Heart left ventricle (tissue), 16 donors: Measurements from ENCODE around the gene KLHDC8A. TPM values are rescaled to one million over a fixed set of nuclear protein-coding genes. Genes with fewer than 3 reads are reported as not detected.

Source experiments
- ATAC-seq, 4 donors: fragments of 200-7000 bp; cut with Tn5 transposase; one replicate each; pipeline ENCODE4 v1.9.1; 2020 to 2022; ENCODE audit warnings: moderate library complexity in 4 of 4, mild to moderate bottlenecking in 3 of 4, moderate number of reproducible peaks in 1 of 4
- DNase-seq, 5 donors: peaks; one replicate each; pipeline ENCODE4 v3.0.0-alpha.2; 2020
- H3K27ac ChIP-seq, 12 donors: fragments of 200-600 bp; sonication (generic) in 4 of 12; one replicate each; pipeline versions ENCODE4 v1.5.0 to v1.8.0; 2016 to 2022; ENCODE audit warnings: mild to moderate bottlenecking in 2 of 12
- H3K27me3 ChIP-seq, 9 donors: fragments of 200-600 bp; sonication (generic) in 2 of 9; one replicate each; pipeline versions ENCODE4 v1.5.1 to v1.8.0; 2016 to 2022; ENCODE audit warnings: mild to moderate bottlenecking in 3 of 9
- H3K36me3 ChIP-seq, 9 donors: fragments of 200-600 bp; sonication (generic) in 2 of 9; one replicate each; pipeline versions ENCODE4 v1.5.0 to v1.8.0; 2018 to 2022; ENCODE audit warnings: mild to moderate bottlenecking in 2 of 9
- H3K4me1 ChIP-seq, 12 donors: fragments of 200-600 bp; sonication (generic) in 4 of 12; one replicate each; pipeline versions ENCODE4 v1.5.0 to v1.8.0; 2016 to 2022; ENCODE audit warnings: mild to moderate bottlenecking in 3 of 12
- H3K4me3 ChIP-seq, 12 donors: fragments of 200-600 bp; sonication (generic) in 4 of 12; one replicate each; pipeline versions ENCODE4 v1.5.0 to v1.8.0; 2017 to 2022; ENCODE audit warnings: mild to moderate bottlenecking in 9 of 12, moderate library complexity in 4 of 12
- H3K9me3 ChIP-seq, 12 donors: fragments of 200-600 bp; sonication (generic) in 4 of 12; one replicate each; pipeline versions ENCODE4 v1.5.0 to v1.8.0; 2016 to 2022; ENCODE audit warnings: mild to moderate bottlenecking in 1 of 12
- POLR2A ChIP-seq, 2 donors: fragments of 450-650 bp; IDR thresholded peaks; one replicate each; pipeline ENCODE4 v1.6.1; 2017; ENCODE audit warnings: antibody characterized with exemption in 2 of 2, mild to moderate bottlenecking in 2 of 2, moderate library complexity in 2 of 2
- WGBS, 4 donors: extraction: QIAGEN DNeasy Blood & Tissue Kit in 2 of 4; methylation state at CpG; one replicate each; pipeline versions ENCODE4 v1.1.5 to v1.1.7; 2013 to 2018; 5-methylcytosine and 5-hydroxymethylcytosine counted together
- intact Hi-C, 10 donors: fragments of 100-400 bp; cut with DNase I; formaldehyde crosslinking; loops; one replicate each; pipeline versions ENCODE4 v1.11.1 to v1.14.2; 2022
- polyA plus RNA-seq, 2 donors: library from polyadenylated mRNA; stranded (reverse); fragments of 200-250 nt; gene quantifications; one replicate each; pipeline ENCODE4 v1.2.3, GENCODE V29; 2013
- total RNA-seq, 9 donors: library from RNA; depleted of rRNA in 2 of 9; stranded (reverse); fragments of >200 nt in 2 of 9; fragmentation: NEBNext Ultra II Directional in 3 of 9; extraction: Animal tissue kit (Norgen Biotek cat#: 25700) in 3 of 9; gene quantifications; one replicate each; pipeline versions ENCODE4 v1.1.0 to v1.2.4, GENCODE V29; 2016 to 2023
- TF ChIP-seq, protein P1 (sequence below), 12 donors: fragments of 200-600 bp; sonication (generic) in 4 of 12; IDR thresholded peaks; one replicate each; pipeline versions ENCODE4 v1.5.0 to v1.8.0; 2018 to 2022; ENCODE audit warnings: antibody characterized with exemption in 12 of 12, mild to moderate bottlenecking in 5 of 12
- donor health status: ischemic (EF 13 %, LVEDD 7.1; RV severe dilation, severe dysfunction).
- donor health status: healthy with polysubstance abuse.
- donor health status: DM: no; HTN: yes; CAD: no.
- donor health status: DM: no; HTN: no; CAD: no.
- donor health status: ischemic (EF 25% LVEDD 6.9; RV normal size, moderate dysfunction).
- donor health status: ischemic (EF 25% LVEDD 5.7; RV mildly dilated, moderate dysfunction).
- donor health status: healthy.
- donor health status: DM: yes; HTN: yes; CAD: no.
- donor health status: ischemic (EF 35%, LVEDD 5.7; RV mildly dilated, moderate dysfunction).
- donor health status: nonischemic (EF 11% LVEDD 7.7; RV severe dilation, severe dysfunction).
- donor health status: DM: yes; HTN: yes; CAD: no.
- donor health status: PGD.
- donor health status: ischemic (EF 29% LVEDD 5.4; RV normal size, mild dysfunction).
- donor health status: nonischemic (EF 23%, LVEDD 6.1; RV moderate dilation, normal function).

The KLHDC8A gene
- total and polyA plus RNA-seq, 11 donors: 0.14 to 0.30 (median 0.18) TPM; not detected in 8

DNA sequence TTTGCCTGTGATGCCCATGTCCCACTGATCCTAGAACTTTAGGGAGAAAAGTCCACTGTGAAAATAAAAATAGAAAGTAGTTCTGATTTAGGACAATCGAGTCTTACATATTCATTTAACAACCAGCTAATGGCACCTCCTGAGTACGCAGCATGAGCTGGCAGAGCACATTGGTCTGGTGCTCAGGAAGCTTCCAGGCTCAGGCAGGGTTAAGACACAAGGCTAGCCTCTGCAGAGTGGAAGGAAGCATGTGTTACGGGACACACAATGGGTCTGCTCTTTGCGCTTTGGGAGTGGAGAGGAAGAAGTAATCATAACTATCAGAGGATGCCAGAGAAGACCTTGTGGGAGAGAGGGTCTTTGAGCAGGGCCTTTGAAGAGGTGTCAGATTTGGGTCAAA is 4.2 kb upstream of the KLHDC8A start:
- H3K4me3 ChIP-seq: no peak overlapping the region
- DNase-seq (no peak), ATAC-seq (no peak)
- intact Hi-C loops: no loop called here
- peaks cover 0 to 6% (median 0%) of the 10 kb centered on the region in 12 donors for H3K4me1 ChIP-seq
- TF ChIP-seq, protein P1, sequence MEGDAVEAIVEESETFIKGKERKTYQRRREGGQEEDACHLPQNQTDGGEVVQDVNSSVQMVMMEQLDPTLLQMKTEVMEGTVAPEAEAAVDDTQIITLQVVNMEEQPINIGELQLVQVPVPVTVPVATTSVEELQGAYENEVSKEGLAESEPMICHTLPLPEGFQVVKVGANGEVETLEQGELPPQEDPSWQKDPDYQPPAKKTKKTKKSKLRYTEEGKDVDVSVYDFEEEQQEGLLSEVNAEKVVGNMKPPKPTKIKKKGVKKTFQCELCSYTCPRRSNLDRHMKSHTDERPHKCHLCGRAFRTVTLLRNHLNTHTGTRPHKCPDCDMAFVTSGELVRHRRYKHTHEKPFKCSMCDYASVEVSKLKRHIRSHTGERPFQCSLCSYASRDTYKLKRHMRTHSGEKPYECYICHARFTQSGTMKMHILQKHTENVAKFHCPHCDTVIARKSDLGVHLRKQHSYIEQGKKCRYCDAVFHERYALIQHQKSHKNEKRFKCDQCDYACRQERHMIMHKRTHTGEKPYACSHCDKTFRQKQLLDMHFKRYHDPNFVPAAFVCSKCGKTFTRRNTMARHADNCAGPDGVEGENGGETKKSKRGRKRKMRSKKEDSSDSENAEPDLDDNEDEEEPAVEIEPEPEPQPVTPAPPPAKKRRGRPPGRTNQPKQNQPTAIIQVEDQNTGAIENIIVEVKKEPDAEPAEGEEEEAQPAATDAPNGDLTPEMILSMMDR (IDR thresholded peaks at IDR 0.05): no peak
- TF ChIP-seq POLR2A (IDR thresholded peaks at IDR 0.05): no peak
- H3K27ac ChIP-seq: no peak overlapping the region
- peaks cover 0 to 16% (median 8%) of the 10 kb centered on the region in 9 donors for H3K27me3 ChIP-seq
- H3K9me3 ChIP-seq: no peaks in the 10 kb centered on the region
- WGBS, 4 donors: 57 to 66% (median 63%) methylated on average over 4 of the region's 4 CpGs
- no peaks in the 10 kb centered on the region for H3K36me3 ChIP-seq

DNA sequence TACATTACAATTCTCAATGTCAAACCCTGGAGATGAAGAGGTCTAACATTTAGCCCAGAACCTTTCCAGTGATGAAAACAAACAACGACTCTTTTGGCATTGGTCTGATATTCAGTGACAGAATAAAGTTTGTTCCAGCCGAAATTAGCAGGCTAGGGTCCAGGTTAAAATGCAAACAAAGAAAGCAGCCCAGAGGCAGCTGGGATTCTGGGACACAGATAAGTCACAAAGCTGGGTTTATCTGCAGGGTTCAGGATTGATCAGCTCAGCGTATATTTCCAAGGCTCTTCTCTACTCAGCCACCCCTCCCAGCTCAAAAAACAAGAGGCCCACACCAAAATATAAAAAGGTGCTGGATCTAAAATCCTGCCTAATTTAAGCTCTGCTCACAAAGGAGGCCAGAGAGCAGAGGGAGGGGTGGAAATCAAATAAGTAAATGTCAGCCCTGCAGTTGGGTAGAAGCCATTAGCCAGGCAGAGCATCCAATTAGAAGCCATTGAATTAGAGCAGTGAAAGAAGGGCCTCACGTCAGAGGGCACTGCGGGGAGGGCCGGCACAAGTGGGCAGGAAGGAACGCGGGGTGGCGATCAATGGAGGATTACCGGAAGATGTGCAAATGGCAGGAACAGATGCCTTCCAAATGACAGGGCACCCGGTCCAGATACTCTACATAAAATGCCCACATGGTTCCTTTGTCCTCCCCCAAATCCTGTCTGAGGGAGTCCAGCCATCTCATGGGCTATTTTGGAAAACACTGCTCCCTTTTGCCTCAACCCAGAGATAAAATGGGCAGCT is 3.2 kb upstream of the KLHDC8A start:
- H3K36me3 ChIP-seq: no peaks in the 10 kb centered on the region
- intact Hi-C loops: loop anchor here in 3 of 10 donors (5.0 to 10.0 kb wide), 3 partner anchors 75 to 125 kb away; no protein-coding TSS in a partner anchor
- TF ChIP-seq, protein P1 (IDR thresholded peaks at IDR 0.05): no peak
- no peak for TF ChIP-seq POLR2A (IDR thresholded peaks at IDR 0.05)
- H3K4me3 ChIP-seq: no peak overlapping the region
- no peak overlapping the region for H3K27ac ChIP-seq
- H3K9me3 ChIP-seq: no peaks in the 10 kb centered on the region
- 54 to 64% (median 59%) methylated on average over 11 of the region's 11 CpGs for WGBS, 4 donors
- H3K4me1 ChIP-seq: peaks cover 0 to 10% (median 0%) of the 10 kb centered on the region in 12 donors
- peaks cover 0 to 16% (median 8%) of the 10 kb centered on the region in 9 donors for H3K27me3 ChIP-seq
- DNase-seq (no peak), ATAC-seq (peak in 1 of 4 donors; percentile 12)

DNA sequence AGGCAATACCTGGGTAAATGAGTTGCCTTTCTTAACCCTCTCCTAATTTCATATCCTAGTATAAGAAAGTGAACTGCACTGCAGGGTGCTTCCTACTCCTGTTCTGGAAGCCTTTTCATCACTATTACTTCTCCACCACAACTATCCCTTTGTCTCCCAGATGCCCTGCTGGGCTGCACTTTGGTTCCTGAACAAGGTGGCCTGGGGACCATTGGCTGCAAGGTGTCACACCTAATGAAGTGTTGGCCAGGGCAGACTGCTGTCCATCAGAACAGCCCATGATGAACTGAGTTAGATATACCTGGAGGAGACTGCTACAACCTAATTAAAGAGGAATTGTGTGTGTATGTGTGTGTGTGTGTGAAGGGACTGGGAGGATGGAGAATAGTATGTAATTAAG is 1.9 kb upstream of the KLHDC8A start:
- DNase-seq: no peak
- Histone ChIP-seq H3K27me3 (peaks cover 0 to 16% (median 8%) of the 10 kb centered on the region in 9 donors), H3K27ac (no peak overlapping the region), H3K9me3 (no peaks in the 10 kb centered on the region), H3K4me3 (no peak overlapping the region), H3K36me3 (no peaks in the 10 kb centered on the region), H3K4me1 (peaks cover 0 to 15% (median 0%) of the 10 kb centered on the region in 12 donors)
- intact Hi-C loops: loop anchor here in 3 of 10 donors (5.0 to 10.0 kb wide), 3 partner anchors 76 to 126 kb away; no protein-coding TSS in a partner anchor
- ATAC-seq: no peak
- no peak for TF ChIP-seq POLR2A (IDR thresholded peaks at IDR 0.05)
- TF ChIP-seq, protein P1 (IDR thresholded peaks at IDR 0.05): no peak

DNA sequence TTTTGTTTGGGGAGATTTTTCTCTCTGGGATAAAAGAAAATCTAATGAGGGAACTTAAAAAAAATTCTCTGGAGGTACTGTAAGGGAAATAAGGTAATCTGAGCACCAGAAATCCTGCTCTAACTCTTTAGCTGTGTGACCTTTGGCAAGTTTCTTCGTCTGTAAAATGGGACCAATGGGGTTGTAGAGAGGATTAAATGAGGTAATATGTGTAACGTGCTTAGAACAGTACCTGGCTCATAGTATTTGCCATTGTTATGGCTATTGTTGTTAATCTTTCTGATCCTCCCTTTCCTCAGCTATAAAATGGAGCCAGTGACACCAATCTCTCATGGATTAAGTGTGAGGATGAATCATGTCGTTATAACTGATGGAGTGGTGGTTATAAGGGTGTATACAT is 845 bp upstream of the KLHDC8A start:
- Histone ChIP-seq H3K27ac (no peak overlapping the region), H3K4me3 (no peak overlapping the region), H3K36me3 (no peaks in the 10 kb centered on the region), H3K27me3 (peaks cover 0 to 16% (median 8%) of the 10 kb centered on the region in 9 donors), H3K9me3 (no peaks in the 10 kb centered on the region), H3K4me1 (peaks cover 0 to 15% (median 0%) of the 10 kb centered on the region in 12 donors)
- 81 to 91% (median 88%) methylated on average over 3 of the region's 3 CpGs for WGBS, 4 donors
- no peak for TF ChIP-seq POLR2A (IDR thresholded peaks at IDR 0.05)
- TF ChIP-seq, protein P1 (IDR thresholded peaks at IDR 0.05): no peak
- DNase-seq (no peak), ATAC-seq (no peak)
- intact Hi-C loops: loop anchor here in 3 of 10 donors (5.0 to 10.0 kb wide), 3 partner anchors 77 to 127 kb away; no protein-coding TSS in a partner anchor
